CD14-positive monocyte (primary cell): ENCODE results near the gene GSKIP. TPM values are rescaled to one million over a fixed set of nuclear protein-coding genes. Genes with fewer than 3 reads are reported as not detected.

Source experiments
- DNase-seq, 3 donors: peaks; one replicate each; pipeline ENCODE4 v3.0.0-alpha.2; 2011 to 2022
- H2AFZ ChIP-seq: 2 replicates; pipeline ENCODE4 v1.6.0; 2012; ENCODE audit warnings: mild to moderate bottlenecking, low read depth, low read length, inconsistent platforms; ENCODE audit not compliant: insufficient read depth, poor library complexity, severe bottlenecking
- H3K27ac ChIP-seq, 2 donors: 1 replicate in 1 of 2; 2 replicates in 1 of 2; pipeline ENCODE4 v1.5.1; 2012 to 2013; ENCODE audit warnings: low read length in 2 of 2, control low read depth in 1 of 2, inconsistent platforms in 1 of 2, low read depth in 1 of 2, mild to moderate bottlenecking in 1 of 2
- H3K27me3 ChIP-seq, 2 donors: one replicate each; pipeline versions ENCODE4 v1.6.0 to v1.6.1; 2011 to 2013; ENCODE audit warnings: low read length in 2 of 2; ENCODE audit not compliant: control insufficient read depth in 2 of 2, insufficient read depth in 2 of 2
- H3K36me3 ChIP-seq, 2 donors: replicated peaks in 1 of 2; 1 replicate in 1 of 2; 2 replicates in 1 of 2; pipeline versions ENCODE4 v1.5.1 to v1.6.1; 2012 to 2013; ENCODE audit warnings: low read length in 2 of 2, control low read depth in 1 of 2, inconsistent platforms in 1 of 2, mild to moderate bottlenecking in 1 of 2; ENCODE audit not compliant: insufficient read depth in 2 of 2, control insufficient read depth in 1 of 2
- H3K4me1 ChIP-seq, 2 donors: 1 replicate in 1 of 2; 2 replicates in 1 of 2; pipeline versions ENCODE4 v1.5.1 to v1.6.1; 2012 to 2013; ENCODE audit warnings: low read length in 2 of 2, control low read depth in 1 of 2, inconsistent platforms in 1 of 2, mild to moderate bottlenecking in 1 of 2, moderate library complexity in 1 of 2; ENCODE audit not compliant: insufficient read depth in 2 of 2, control insufficient read depth in 1 of 2
- H3K4me2 ChIP-seq: replicated peaks from 2 replicates; pipeline ENCODE3; 2012; ENCODE audit warnings: low read length, moderate library complexity, mild to moderate bottlenecking; ENCODE audit not compliant: poor library complexity, severe bottlenecking; ENCODE audit errors: extremely low read depth
- H3K4me3 ChIP-seq, 3 experiments: fragments of 200-600 bp in 1 of 3; sonication (generic) in 1 of 3; replicated peaks in 1 of 3; 1 replicate in 2 of 3; 2 replicates in 1 of 3; pipeline ENCODE4 v1.5.1; 2011 to 2013; ENCODE audit warnings: low read length in 3 of 3, mild to moderate bottlenecking in 3 of 3, control low read depth in 2 of 3, low read depth in 2 of 3, inconsistent platforms in 1 of 3, moderate library complexity in 1 of 3
- H3K79me2 ChIP-seq: 2 replicates; pipeline ENCODE4 v1.6.0; 2012; ENCODE audit warnings: mild to moderate bottlenecking, control low read depth, inconsistent platforms, low read length, moderate library complexity; ENCODE audit not compliant: insufficient read depth
- H3K9ac ChIP-seq: 2 replicates; pipeline ENCODE4 v1.6.0; 2017; ENCODE audit warnings: low read length, mild to moderate bottlenecking; ENCODE audit not compliant: insufficient read depth, poor library complexity, severe bottlenecking
- H3K9me3 ChIP-seq, 2 donors: replicated peaks in 1 of 2; 1 replicate in 1 of 2; 2 replicates in 1 of 2; pipeline versions ENCODE4 v1.5.1 to v1.6.1; 2012 to 2013; ENCODE audit warnings: low read length in 2 of 2, control low read depth in 1 of 2; ENCODE audit not compliant: control insufficient read depth in 1 of 2, insufficient read depth in 1 of 2
- H4K20me1 ChIP-seq: 2 replicates; pipeline ENCODE4 v1.6.0; 2012; ENCODE audit warnings: mild to moderate bottlenecking, low read length, control low read depth, moderate library complexity; ENCODE audit not compliant: insufficient read depth
- H3K27ac Mint-ChIP-seq, 7 donors: one replicate each; pipeline ENCODE4 v1.8.0; 2020; ENCODE audit warnings: mild to moderate bottlenecking in 7 of 7, mixed read lengths in 7 of 7, moderate library complexity in 6 of 7, inconsistent platforms in 2 of 7
- H3K27me3 Mint-ChIP-seq, 3 donors: one replicate each; pipeline ENCODE4 v1.8.0; 2021 to 2022; ENCODE audit warnings: low read depth in 3 of 3, mild to moderate bottlenecking in 3 of 3, mixed read lengths in 3 of 3, moderate library complexity in 3 of 3, inconsistent platforms in 1 of 3
- H3K36me3 Mint-ChIP-seq, 2 donors: one replicate each; pipeline ENCODE4 v1.8.0; 2020; ENCODE audit warnings: mixed read lengths in 2 of 2, inconsistent platforms in 1 of 2, mild to moderate bottlenecking in 1 of 2
- H3K4me1 Mint-ChIP-seq: one replicate; pipeline ENCODE4 v1.8.0; 2020; ENCODE audit warnings: mild to moderate bottlenecking, mixed read lengths
- H3K4me3 Mint-ChIP-seq, 2 donors: one replicate each; pipeline ENCODE4 v1.8.0; 2020; ENCODE audit warnings: mild to moderate bottlenecking in 2 of 2, mixed read lengths in 2 of 2, moderate library complexity in 1 of 2
- H3K9me3 Mint-ChIP-seq, 7 donors: one replicate each; pipeline ENCODE4 v1.8.0; 2020 to 2022; ENCODE audit warnings: mixed read lengths in 7 of 7, mild to moderate bottlenecking in 6 of 7, moderate library complexity in 6 of 7, inconsistent platforms in 2 of 7
- CTCF ChIP-seq: fragments of 200-600 bp; IDR thresholded peaks from one replicate; pipeline ENCODE4 v1.8.0; 2022; ENCODE audit warnings: antibody characterized with exemption, mild to moderate bottlenecking
- WGBS: methylation state at CpG from one replicate; pipeline ENCODE4 v1.1.5; 2013; ENCODE audit warnings: missing lambda C conversion rate; ENCODE audit not compliant: insufficient coverage; 5-methylcytosine and 5-hydroxymethylcytosine counted together
- intact Hi-C, 2 donors: fragments of 100-400 bp; cut with micrococcal nuclease; formaldehyde crosslinking; loops; one replicate each; pipeline versions ENCODE4 v1.15.0 to v1.15.1; 2023
- polyA plus RNA-seq, 3 donors: library from polyadenylated mRNA; depleted of rRNA in 1 of 3; unstranded in 2 of 3; stranded (reverse) in 1 of 3; fragments of 300-500 nt in 2 of 3; fragments of >200 nt in 1 of 3; fragmentation: Illumina TruSeq in 2 of 3; gene quantifications; 1 replicate in 2 of 3; 2 replicates in 1 of 3; pipeline ENCODE4 v1.2.3, GENCODE V29; 2012 to 2021

Gene GSKIP
- polyA plus RNA-seq, 3 donors: 3.1 to 24.7 (median 20.7) TPM

- no peak overlapping the region for H3K27ac Mint-ChIP-seq
- peaks cover 0 to 3% (median 2%) of the 10 kb centered on the region in 3 donors for H3K27me3 Mint-ChIP-seq
- H3K9me3 ChIP-seq: no peaks in the 10 kb centered on the region
- H3K36me3 Mint-ChIP-seq: no peaks in the 10 kb centered on the region
- no peak for TF ChIP-seq CTCF
- H3K4me3 ChIP-seq: no peak overlapping the region
- no peaks in the 10 kb centered on the region for H4K20me1 ChIP-seq
- H3K4me3 Mint-ChIP-seq: no peak overlapping the region
- no peaks in the 10 kb centered on the region for H3K36me3 ChIP-seq
- no peak overlapping the region for H3K4me2 ChIP-seq
- H2AFZ ChIP-seq: no peak overlapping the region
- H3K4me1 Mint-ChIP-seq: no peaks in the 10 kb centered on the region
- no peaks in the 10 kb centered on the region for H3K79me2 ChIP-seq
- no peak for DNase-seq
- intact Hi-C loops: no loop called here
- no peaks in the 10 kb centered on the region for H3K27me3 ChIP-seq
- H3K9ac ChIP-seq: no peak overlapping the region
- no peaks in the 10 kb centered on the region for H3K4me1 ChIP-seq
- H3K27ac ChIP-seq: no peak overlapping the region
- H3K9me3 Mint-ChIP-seq: peaks cover 0 to 2% (median 0%) of the 10 kb centered on the region in 7 donors
- no CpG with 5 or more reads among the region's 3 CpGs for whole genome bisulfite sequencing
Observed at GRCh38 chr14:96407935-96408570, 44.7 kb downstream of the GSKIP start.

- Histone ChIP-seq H3K4me3 (no peak overlapping the region), H3K9me3 (no peaks in the 10 kb centered on the region), H2AFZ (no peak overlapping the region), H3K9ac (no peak overlapping the region), H3K4me1 (no peaks in the 10 kb centered on the region), H3K27me3 (no peaks in the 10 kb centered on the region), H3K4me2 (no peak overlapping the region), H3K36me3 (no peaks in the 10 kb centered on the region), H3K27ac (no peak overlapping the region), H3K79me2 (no peaks in the 10 kb centered on the region), H4K20me1 (no peaks in the 10 kb centered on the region)
- H3K27me3 Mint-ChIP-seq: peaks cover 0 to 3% (median 2%) of the 10 kb centered on the region in 3 donors
- H3K4me3 Mint-ChIP-seq: no peak overlapping the region
- H3K27ac Mint-ChIP-seq: no peak overlapping the region
- H3K36me3 Mint-ChIP-seq: no peaks in the 10 kb centered on the region
- peaks cover 0 to 2% (median 0%) of the 10 kb centered on the region in 7 donors for H3K9me3 Mint-ChIP-seq
- no peak for TF ChIP-seq CTCF
- H3K4me1 Mint-ChIP-seq: no peaks in the 10 kb centered on the region
- no peak for DNase-seq
- 94% methylated on average over 6 of the region's 12 CpGs for WGBS
- intact Hi-C loops: no loop called here
Observed at GRCh38 chr14:96408608-96409007, 45.3 kb downstream of the GSKIP start.
